Neuron (in vitro differentiated cells): Measurements from ENCODE around the gene UMPS.

ENCODE experiments used
- H2AFZ ChIP-seq: one replicate; pipeline ENCODE4 v1.6.1; 2013; ENCODE audit warnings: low read depth, mild to moderate bottlenecking, inconsistent platforms, low read length, moderate library complexity
- H3K27me3 ChIP-seq: one replicate; pipeline ENCODE4 v1.6.1; 2013; ENCODE audit warnings: low read length; ENCODE audit not compliant: insufficient read depth
- H3K36me3 ChIP-seq: one replicate; pipeline ENCODE4 v1.6.1; 2013; ENCODE audit warnings: low read length; ENCODE audit not compliant: insufficient read depth
- H3K4me1 ChIP-seq: one replicate; pipeline ENCODE4 v1.6.1; 2013; ENCODE audit warnings: low read length; ENCODE audit not compliant: insufficient read depth
- H3K4me3 ChIP-seq: 2 replicates; pipeline ENCODE4 v1.5.1; 2013; ENCODE audit warnings: mild to moderate bottlenecking, low read length, moderate library complexity
- H3K9me3 ChIP-seq: one replicate; pipeline ENCODE4 v1.6.1; 2013; ENCODE audit warnings: low read length

Gene UMPS

GRCh38 chr3:124771083-124771445, 40.8 kb downstream of the UMPS start:
- no peak overlapping the region for H2AFZ ChIP-seq
- no peaks in the 10 kb centered on the region for H3K9me3 ChIP-seq
- no peak overlapping the region for H3K4me3 ChIP-seq
- H3K36me3 ChIP-seq = no peaks in the 10 kb centered on the region
- no peaks in the 10 kb centered on the region for H3K27me3 ChIP-seq
- peaks cover 24% of the 10 kb centered on the region for H3K4me1 ChIP-seq

GRCh38 chr3:124772081-124772831, 42.0 kb downstream of the UMPS start:
- H3K36me3 ChIP-seq = no peaks in the 10 kb centered on the region
- H3K4me3 ChIP-seq = no peak overlapping the region
- H2AFZ ChIP-seq = peak overlapping the region; percentile 1
- H3K4me1 ChIP-seq = peaks cover 24% of the 10 kb centered on the region
- no peaks in the 10 kb centered on the region for H3K9me3 ChIP-seq
- H3K27me3 ChIP-seq = no peaks in the 10 kb centered on the region

DNA sequence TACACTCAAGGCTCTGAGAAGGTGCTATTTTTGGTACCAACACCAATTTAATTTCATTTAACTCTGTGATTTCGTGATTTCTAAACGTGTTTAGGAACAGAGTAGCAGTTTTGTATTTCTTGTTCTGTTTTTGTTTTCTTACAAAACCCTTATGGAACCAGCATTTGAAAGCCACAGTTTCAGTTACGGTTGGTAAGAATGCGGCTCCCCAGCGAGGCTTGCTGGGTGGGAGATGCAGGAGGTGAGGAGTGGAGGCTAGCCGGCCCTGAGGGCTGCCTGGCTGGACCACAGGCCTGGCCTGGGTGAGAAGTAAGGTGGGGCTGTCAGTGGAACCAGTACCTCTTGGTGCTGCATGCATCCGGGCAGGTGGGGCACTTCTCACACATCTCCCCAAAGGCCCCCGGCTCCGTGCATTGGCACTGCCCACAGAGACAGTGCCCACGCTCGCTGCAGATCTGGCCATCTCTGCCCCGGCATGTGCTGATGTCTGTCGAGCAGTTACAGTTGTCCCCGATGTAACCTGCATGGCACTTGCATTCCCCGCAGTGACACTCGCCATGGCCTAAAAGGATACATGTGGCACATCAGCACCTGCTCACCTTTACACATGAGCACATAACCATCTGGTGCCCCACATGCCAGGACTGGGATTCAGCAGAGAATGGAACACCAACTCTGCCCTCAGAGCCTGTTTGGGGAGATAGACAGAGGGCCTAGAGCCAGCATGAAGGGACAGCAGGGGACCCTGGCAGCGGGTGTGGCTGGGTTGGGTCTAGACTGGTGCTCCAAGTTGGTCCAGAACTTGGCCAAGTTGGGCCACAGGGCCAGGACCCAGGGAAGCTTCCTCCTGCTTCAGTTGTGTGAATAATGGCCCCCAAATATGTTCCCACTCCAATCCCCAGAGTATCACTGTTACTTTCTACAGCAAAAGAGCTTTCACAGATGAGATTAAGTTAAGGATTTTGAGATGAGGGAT, 43.4 kb downstream of the UMPS start:
- H3K4me1 ChIP-seq = peaks cover 24% of the 10 kb centered on the region

DNA sequence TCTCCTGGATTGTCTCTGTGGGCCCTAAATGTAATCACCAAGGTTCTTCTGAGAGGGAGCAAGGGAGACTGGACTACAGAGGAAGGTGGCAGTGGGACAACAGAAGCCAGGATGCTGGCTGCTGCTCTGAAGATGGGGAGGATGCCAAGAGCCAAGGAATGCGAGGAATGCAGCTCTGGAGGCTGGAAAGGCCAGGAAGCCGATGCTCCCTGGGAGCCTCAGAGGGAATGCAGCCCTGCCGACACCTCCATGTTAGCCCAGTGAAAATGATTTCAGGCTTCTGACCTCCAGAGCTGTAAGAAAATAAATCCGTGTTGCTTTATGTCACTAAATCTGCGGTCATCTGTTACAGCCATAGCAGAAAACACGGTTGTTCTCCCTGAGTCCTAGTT, 44.1 kb downstream of the UMPS start:
- H3K4me3 ChIP-seq = no peak overlapping the region
- no peaks in the 10 kb centered on the region for H3K27me3 ChIP-seq
- H3K9me3 ChIP-seq = no peaks in the 10 kb centered on the region
- no peak overlapping the region for H2AFZ ChIP-seq
- H3K4me1 ChIP-seq = peaks cover 24% of the 10 kb centered on the region
- H3K36me3 ChIP-seq = no peaks in the 10 kb centered on the region

More for the DNA sequence above, 43.4 kb downstream of the UMPS start:
- Histone ChIP-seq H3K27me3 (no peaks in the 10 kb centered on the region), H2AFZ (no peak overlapping the region), H3K4me3 (no peak overlapping the region), H3K36me3 (no peaks in the 10 kb centered on the region), H3K9me3 (no peaks in the 10 kb centered on the region)

- H2AFZ ChIP-seq = no peak overlapping the region
- H3K4me3 ChIP-seq = no peak overlapping the region
- H3K36me3 ChIP-seq = no peaks in the 10 kb centered on the region
- no peaks in the 10 kb centered on the region for H3K27me3 ChIP-seq
- H3K4me1 ChIP-seq = peaks cover 24% of the 10 kb centered on the region
- H3K9me3 ChIP-seq = no peaks in the 10 kb centered on the region
Observed at GRCh38 chr3:124774841-124775402, 44.7 kb downstream of the UMPS start.

DNA sequence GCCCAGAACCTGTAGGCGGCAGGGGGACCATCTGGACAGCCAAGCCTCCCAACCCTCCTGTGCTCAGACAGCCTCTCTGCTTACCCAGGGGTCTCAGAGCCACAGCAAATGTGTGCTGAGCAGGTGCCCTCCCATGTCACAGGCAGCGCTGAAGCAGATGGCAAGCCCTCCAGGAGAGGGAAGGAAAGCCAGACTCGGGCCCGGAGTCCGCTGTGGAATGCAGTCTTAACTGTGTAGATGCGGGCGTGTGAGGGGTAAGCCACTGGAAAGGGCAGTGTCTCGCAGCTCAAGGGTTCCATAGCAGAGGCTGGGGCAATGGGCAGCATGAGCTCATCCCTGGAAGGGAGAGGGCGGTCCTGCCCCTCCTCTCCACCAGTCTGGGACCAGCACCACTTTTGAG, 45.6 kb downstream of the UMPS start:
- Histone ChIP-seq H3K36me3 (no peaks in the 10 kb centered on the region), H3K4me3 (no peak overlapping the region), H2AFZ (no peak overlapping the region), H3K4me1 (peaks cover 22% of the 10 kb centered on the region), H3K27me3 (no peaks in the 10 kb centered on the region), H3K9me3 (no peaks in the 10 kb centered on the region)

GRCh38 chr3:124776856-124777255, 46.6 kb downstream of the UMPS start:
- no peaks in the 10 kb centered on the region for H3K27me3 ChIP-seq
- H3K4me1 ChIP-seq = peaks cover 19% of the 10 kb centered on the region
- H2AFZ ChIP-seq = no peak overlapping the region
- no peaks in the 10 kb centered on the region for H3K9me3 ChIP-seq
- H3K4me3 ChIP-seq = no peak overlapping the region
- no peaks in the 10 kb centered on the region for H3K36me3 ChIP-seq

GRCh38 chr3:124777762-124778470, 47.7 kb downstream of the UMPS start:
- Histone ChIP-seq H3K27me3 (no peaks in the 10 kb centered on the region), H3K36me3 (no peaks in the 10 kb centered on the region), H3K4me1 (peaks cover 10% of the 10 kb centered on the region), H3K4me3 (no peak overlapping the region), H3K9me3 (no peaks in the 10 kb centered on the region), H2AFZ (no peak overlapping the region)

DNA sequence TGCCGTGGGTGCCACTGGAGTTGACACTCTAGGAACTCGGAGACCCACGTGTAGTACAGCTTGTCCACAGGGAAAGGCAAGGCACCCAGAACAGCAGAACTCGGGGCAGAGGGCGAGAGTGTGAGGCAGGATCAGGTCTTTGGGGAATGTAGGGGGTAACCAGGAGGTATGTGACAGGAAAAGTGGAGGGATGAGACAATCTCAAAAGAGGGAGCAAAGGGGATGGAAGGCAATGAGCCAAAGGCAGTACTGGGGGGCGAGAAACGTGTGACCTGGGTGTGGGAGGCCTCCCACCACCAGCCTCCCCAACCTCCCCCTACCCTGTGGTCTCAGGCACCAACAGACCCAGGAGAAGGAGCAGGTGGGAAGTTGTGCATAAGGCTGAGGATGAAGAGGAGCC, 48.9 kb downstream of the UMPS start:
- H3K36me3 ChIP-seq = no peaks in the 10 kb centered on the region
- no peak overlapping the region for H2AFZ ChIP-seq
- H3K27me3 ChIP-seq = no peaks in the 10 kb centered on the region
- peaks cover 15% of the 10 kb centered on the region for H3K4me1 ChIP-seq
- H3K4me3 ChIP-seq = no peak overlapping the region
- no peaks in the 10 kb centered on the region for H3K9me3 ChIP-seq

DNA sequence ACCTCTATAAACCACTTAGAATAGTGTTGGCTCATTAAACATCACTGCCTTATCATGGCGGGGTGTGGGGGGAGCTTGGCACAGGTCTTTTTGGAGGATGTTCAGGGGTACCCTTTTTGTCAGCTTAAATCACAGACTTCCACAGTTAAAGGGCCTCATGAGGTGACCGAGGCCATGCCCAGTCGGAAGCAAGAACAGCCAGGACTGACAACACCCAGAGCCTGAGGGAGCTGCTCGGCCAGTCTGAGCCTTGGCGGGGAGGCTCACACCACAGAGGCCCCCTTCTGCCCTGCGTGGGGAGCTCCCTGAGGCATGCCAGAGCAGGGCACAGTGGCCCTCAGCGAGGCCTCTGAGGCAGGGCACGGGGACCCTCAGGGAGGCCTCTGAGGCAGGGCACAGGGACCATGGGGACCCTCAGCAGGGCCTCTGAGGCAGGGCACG, 49.5 kb downstream of the UMPS start:
- Histone ChIP-seq H2AFZ (no peak overlapping the region), H3K36me3 (no peaks in the 10 kb centered on the region), H3K9me3 (no peaks in the 10 kb centered on the region), H3K4me1 (peaks cover 15% of the 10 kb centered on the region), H3K4me3 (no peak overlapping the region), H3K27me3 (no peaks in the 10 kb centered on the region)

- Histone ChIP-seq H3K9me3 (no peaks in the 10 kb centered on the region), H3K4me1 (peaks cover 15% of the 10 kb centered on the region), H3K36me3 (no peaks in the 10 kb centered on the region), H2AFZ (no peak overlapping the region), H3K4me3 (no peak overlapping the region), H3K27me3 (no peaks in the 10 kb centered on the region)
Observed at GRCh38 chr3:124780356-124780755, 50.1 kb downstream of the UMPS start.

DNA sequence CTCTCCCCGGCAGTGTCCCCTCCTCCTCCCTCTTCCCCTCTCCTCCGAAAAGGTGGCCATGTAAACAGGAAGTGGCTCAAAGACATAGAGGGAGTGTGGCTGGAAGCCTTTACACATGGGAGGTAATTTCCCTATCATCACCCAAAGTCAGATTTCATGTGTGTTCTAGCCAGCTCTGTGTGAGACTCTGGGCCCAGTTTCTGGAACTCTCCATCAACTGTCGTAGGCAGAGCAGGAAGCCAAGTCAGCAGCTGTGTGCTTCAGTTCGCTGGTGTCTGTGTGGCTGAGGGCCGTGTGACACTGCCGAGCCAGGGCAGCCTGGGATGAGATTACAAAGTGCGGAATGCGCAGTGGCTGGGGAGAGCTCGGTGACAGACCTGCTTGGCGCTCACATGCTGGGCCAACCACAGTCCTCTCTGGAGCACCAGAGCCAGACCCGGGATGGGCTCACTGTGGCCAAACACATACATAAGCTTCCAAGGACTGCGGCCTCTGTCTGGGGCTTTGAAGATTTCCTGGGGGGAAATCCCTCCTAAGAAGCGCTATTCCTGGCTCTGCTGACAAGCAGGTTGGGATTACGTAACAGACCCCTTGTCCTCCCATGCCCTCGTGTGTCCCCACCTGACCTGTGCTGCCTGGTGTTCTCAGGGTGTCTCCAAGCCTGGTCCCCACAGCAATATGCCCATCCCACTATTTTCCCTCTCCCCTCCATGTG, 50.7 kb downstream of the UMPS start:
- H2AFZ ChIP-seq = no peak overlapping the region
- no peaks in the 10 kb centered on the region for H3K36me3 ChIP-seq
- H3K4me3 ChIP-seq = no peak overlapping the region

More for the DNA sequence above, 50.7 kb downstream of the UMPS start:
- Histone ChIP-seq H3K27me3 (no peaks in the 10 kb centered on the region), H3K4me1 (peaks cover 15% of the 10 kb centered on the region), H3K9me3 (no peaks in the 10 kb centered on the region)
